ENCODE measurements around the gene MGRN1.

The MGRN1 gene

DNA sequence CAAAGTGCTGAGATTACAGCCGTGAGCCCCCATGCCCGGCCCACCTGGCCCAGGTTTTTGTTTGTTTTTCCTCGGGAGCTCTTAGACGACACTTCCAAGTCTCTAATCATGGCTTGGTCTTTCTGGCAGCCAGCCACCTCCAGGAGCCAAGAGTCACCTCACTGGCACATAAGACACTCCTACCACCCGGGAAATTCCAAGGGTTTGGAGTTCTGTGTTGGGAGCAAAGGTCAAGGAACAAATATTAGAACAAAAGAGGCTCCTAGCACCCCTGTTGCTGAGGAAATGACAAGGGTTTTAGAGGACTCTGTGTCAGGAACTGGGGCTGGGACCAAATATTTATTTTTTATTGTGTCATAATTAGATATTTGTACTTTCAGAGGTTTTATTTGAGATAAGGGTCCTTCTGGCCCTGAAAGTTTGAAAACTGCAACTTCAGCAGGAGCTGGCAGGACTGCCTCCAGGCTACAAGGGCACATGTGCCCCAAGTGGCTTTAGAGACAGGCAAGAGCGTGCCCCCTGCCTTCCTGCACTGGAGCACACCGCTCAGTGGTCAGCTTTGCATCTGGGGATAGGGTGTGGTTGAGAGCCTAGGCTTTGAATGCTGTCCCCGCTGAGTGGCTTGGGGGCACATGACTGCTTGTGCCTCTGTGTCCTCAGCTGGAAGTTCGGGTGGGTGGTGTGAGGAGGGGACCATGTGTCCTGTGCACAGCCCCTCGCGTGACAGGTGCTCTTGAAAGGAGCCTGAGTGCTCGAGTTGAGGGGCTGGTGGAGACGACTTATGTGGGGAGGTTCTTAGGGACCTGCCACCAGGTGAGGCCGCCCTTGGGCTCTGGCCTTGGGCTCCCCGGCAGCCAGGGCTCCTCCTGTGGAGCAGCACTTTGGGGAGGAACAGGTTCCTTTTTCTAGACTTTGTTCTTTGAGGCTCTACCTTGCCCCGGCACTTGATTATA lies 29.7 kb downstream of the MGRN1 start:
- no peak for DNase-seq (ENCODE audit: low read depth)

DNA sequence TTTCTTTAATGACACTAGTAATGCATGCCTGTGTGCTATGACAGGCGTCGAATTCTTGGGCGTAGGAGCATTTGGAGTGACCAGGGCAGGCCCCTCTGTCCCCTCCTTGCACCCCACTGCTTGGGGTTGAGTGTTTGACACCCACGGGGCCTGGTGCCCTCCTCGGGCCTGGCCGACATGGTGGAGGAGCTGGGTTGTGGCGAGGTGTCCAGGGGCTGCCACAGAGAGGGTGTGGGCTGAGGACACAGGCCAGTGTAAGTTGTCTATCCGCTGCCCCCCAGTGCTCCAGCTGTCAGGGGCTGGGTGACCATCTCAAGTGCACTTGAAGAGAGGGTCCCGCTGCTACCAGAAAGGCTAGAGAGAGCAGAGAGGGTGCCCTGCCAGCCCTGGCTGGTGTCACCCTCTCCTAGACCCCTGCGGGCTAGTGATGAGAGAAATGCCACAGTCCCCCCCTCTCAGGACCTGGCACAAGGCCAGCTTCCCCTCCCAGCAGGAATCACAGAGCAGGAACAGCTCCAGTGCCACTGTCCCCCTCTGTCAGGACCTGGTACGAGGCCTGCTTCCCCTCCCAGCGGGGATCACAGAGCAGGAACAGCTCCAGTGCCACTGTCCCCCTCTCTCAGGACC lies 30.5 kb downstream of the MGRN1 start:
- no peak for DNase-seq (ENCODE audit: low read depth)

DNA sequence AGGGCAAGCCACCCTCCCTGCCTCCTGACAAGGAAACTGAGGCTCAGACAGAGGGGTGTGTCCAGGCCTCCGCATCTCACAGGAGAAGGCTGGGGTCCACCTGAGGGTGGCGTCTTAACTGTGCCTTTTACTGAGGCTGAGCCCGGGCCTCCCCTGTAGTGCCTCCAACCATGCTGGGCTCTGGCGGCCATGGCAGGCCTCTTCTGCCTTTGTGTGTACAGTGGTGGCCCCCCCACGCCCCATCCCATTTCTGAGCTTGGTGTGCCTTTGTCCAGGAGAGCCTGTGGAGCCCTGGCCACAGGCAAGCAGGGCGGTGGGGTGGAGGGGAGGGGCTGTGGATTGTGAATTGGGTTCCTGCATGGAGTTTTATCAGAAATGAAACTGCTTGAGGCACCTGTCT lies 31.2 kb downstream of the MGRN1 start:
- no peak for DNase-seq (ENCODE audit: low read depth)

DNA sequence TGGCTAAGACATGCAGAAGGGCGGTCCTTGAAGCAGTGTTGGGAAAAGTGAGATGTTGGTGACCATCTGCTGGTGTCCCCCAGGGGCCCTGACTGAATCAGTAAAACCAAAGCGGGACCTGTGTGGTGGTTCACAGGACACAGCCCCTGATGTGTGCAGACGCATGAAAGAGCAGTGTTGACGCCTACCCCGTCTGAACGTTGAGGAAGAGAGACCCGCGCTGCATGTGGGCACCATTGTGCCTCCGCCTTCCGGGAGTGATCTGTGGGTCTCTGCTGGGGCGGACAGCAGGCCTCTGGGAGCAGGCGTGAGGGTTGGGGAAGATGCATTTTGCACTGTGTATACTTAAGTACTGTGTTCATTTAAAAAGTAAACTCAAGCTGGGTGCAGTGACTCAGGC lies 31.6 kb downstream of the MGRN1 start:
- no peak for DNase-seq (ENCODE audit: low read depth)

DNA sequence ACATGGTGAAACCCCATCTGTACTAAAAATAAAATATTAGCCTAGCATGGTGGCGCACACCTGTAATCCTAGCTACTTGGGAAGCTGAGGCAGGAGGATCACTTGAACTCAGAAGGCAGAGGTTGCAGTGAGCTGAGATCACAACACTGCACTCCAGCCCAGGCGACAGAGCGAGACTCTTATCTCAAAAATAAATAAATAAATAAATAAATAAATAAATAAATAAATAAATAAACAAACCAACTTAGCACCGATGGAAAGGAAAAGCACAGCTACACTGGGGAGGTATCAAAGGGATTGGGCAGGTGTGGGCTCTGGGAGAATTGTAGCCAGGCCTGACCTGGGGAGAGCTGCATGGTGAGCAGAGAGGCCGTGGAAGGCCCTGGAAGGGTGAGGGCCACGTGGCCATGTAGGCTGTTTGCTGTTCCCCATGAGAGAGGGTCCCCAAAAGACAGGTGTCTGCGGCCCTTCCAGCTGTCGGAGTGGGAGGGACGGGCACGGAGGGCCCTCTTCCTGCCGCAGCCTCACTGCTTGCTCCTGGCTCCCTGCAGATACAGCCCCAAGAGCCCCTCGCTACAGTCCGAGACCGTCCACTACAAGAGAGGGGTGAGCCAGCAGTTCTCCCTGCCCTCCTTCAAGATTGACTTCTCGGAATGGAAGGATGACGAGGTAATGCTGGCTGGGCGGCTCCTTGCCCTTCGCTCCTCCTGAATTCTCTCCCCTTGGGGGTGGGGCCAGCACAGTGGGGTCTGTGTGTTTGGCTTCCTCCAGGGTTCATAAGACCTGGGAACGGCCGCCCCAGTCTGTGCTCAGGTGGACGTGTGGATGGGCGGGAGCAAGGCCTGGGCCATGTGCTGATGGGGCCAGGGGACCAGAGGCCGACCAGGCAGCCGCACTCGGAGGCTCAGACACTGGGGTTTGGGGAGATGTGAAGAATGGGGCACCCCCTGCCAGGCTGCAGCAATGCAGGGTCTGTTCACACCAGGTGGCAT lies 32.4 kb downstream of the MGRN1 start:
- DNase-seq (ENCODE audit: low read depth), result no peak

DNA sequence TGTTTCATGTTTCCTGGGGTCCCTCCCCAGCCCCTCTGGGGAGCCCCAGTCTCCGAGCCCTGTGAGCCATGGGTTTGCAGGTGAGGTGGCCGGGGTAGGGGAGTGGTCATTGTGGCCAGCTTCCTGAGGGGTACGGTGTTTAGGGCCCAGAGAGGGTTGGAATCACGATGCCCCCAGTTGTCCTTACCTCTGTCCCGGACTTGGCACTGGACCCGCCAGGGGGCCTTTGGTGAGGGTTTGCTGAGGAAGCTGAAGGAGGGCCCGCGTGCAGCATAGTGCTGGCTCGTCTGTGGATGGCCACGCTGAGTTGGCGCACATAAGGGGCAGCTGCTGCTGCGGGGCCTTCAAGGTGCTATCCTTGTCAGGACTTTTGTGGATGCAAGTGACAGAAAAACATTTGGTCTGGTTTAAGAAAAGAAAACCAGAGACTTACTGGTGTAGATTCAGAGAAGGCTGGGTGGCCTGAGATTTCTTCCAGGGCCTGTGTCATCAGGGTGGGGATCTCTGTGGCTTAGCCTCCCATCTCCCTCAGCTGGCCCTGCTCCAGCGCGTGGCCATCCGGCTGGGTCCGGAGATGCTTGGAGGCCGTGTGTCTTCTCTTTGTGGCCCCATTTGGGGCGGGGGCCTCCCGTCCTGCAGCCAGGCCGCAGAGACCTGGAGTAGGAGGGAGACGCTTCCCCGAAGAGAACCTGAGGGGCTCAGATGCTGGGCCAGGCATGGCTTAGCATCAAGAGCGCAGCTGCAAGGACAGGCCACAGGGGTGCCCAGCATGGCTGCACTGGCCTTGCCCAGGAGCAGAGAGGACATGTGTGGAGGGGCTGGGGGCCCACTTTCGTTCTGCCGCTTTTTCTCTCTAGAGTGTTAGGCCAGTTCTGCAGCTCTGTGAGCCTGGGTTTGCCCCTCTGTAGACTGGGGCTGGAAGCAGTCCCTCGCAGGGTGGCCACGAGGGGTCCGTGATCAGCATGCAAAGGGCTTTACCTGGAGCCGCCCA lies 35.0 kb downstream of the MGRN1 start:
- no peak for DNase-seq (ENCODE audit: low read depth)

DNA sequence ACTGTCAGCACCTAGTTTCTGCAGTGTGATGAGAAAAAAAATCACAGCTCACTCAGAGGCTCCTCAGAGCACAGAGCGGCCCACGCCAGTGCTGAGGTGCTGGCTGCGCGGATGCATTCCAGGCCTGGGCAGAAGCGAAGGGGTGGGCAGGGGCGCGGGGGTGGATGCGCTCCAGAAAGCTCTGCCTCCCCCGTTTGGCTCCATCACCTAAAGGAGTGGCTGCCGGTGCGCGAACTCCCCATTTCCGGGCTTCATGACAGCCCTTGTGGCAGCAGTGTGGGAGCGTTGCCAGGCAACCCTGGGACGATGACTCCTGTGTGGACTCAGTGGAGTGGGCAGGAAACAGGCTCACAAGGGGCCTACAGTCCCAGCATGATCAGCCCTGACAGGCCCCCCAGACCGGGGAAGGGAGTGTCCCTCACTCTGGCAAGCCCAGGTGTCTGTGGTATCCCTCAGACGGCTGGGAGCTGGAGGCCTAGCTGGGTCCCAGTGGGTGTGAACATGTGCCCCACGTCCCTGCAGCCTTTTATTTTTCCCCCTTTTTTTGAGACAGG lies 35.9 kb downstream of the MGRN1 start:
- peak; percentile 40 for DNase-seq (ENCODE audit: low read depth)

DNA sequence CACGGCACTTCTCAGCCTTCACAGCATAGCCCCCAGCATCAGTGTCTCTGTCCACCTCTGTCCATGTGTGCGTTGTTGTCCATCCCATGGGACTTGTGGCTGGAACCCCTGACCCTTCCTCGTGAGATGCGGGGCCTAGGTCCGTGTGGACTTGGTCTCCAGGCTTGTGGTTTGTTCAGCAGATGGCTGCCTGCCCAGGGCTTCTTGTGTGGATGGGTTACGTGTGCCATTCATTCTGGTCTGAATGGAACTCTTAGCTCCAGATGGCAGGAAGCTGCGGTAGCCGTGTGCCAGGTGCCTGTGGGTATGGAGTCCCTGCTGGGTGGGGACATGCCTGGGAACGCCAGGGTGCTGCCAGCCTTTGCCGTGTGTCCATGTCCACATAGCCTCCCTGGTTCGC lies 37.0 kb downstream of the MGRN1 start:
- no peak for DNase-seq (ENCODE audit: low read depth)

DNA sequence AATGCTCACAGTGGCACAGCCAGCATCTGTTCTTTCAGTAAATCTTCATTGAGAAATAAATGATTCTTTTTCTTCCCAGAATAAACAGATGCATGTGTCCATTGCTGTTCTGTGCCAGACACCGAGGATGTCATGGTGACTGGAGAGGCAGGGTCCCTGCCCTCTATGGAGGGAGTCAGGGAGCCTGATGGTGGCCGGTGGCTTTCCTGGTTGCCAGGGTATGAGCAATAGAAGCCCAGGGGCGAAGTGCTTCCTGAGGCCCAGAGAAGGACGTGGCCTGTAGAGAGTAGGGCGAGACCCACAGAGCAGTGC lies 38.8 kb downstream of the MGRN1 start:
- DNase-seq (ENCODE audit: low read depth), result no peak

DNA sequence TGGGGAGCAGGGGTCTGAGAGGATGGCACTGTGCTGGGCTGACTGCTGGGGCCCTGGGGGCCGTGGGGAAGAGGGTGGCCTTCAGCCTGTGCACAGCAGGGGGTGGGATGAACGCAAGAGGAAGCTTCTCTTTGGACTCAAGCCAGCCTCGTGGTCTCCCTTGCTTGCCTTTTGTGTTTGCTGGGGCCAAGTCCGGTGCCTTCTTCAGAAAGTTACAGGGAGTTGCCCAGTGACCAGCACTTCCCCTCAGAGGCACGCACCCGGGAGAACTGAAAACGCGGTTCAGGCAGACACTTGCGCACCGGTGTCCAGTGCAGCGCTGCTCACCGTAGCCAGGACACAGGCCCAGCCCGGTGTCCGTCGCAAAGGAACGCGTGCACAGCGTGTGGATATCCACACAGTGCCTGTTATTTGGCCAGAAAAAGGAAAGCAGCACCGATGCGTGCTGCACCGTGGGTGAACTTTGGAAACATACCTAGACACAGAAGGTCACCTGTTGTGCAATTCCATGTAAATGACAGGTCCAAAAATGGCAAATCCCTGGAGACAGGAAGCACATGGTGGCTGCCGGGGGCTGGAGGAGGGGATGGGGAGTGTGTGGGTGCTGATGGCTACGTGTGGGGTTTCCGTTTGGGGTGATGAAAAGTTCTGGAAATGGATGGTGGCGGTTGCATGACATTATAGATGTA lies 39.3 kb downstream of the MGRN1 start:
- no peak for DNase-seq (ENCODE audit: low read depth)

DNA sequence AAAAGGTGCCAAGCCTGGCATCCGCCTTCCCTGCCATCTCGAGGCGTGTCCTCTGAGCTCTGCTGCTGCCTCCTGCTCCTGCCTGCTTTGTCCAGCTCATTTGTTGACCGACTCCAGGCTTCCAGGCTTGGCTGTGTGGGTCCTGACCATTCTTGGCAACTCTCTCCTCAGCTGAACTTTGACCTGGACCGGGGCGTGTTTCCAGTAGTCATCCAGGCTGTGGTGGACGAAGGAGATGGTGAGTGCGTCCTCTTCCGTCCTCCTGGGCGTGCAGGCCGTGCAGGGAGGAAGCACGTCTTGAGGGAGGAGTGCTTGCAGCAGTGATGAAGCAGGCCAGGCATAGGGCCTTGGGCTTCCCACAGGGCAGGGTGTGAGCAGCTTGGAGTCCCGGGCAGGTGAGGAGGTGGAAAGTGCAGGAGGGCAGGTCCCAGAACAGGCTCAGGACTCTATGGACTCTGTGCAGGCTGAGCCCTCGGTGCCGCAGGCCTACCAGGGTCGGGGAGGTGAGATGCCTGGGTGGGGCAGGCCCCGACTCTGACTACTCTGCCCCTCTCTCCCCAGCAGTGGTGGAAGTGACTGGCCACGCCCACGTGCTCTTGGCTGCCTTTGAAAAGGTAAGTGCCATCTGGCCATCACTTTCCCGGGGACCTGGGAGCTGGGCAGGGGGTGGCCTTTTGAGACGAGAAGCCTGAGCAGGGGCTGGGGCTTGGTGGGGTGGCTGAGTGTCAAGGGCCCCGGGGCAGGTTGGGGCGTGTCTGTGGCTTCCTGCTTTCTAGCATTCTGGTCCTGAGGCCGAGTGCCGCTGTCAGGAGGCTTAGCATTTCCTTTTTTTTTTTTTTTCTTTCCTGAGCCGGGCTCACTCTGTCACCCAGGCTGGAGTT lies 40.2 kb downstream of the MGRN1 start:
- DNase-seq (ENCODE audit: low read depth), result no peak

DNA sequence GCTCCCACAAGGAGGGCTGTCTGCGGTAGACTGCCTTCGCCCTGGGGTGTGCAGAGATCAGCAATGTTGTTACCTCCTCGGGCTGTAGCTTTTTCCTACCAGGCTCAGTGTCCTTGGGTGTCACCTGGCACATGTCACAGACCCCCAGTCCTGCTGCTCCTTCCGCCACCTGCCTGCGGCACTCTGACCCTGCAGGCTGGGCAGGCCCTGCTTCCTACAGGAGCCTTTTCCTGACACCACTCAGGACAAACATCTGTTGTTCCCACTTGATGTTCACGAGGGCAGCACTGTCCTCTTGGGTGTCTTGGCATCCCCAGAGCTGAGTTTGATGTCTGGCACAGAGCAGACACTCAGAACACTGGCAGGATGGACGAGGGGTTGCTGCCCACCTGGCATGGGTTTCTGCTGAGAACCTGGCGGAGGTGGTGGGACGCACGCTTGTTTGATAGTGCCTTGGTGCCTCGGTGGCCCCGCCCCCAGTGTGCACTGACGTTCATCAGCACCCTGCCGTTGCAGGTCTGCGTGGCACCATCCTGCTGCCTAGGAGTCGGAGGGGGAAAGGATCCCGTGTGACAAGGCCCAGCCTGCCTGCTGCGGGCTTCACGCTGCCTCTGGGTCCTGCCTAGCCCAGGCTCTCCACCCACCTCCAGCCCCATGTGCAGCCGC lies 42.0 kb downstream of the MGRN1 start:
- DNase-seq (ENCODE audit: low read depth), result no peak

DNA sequence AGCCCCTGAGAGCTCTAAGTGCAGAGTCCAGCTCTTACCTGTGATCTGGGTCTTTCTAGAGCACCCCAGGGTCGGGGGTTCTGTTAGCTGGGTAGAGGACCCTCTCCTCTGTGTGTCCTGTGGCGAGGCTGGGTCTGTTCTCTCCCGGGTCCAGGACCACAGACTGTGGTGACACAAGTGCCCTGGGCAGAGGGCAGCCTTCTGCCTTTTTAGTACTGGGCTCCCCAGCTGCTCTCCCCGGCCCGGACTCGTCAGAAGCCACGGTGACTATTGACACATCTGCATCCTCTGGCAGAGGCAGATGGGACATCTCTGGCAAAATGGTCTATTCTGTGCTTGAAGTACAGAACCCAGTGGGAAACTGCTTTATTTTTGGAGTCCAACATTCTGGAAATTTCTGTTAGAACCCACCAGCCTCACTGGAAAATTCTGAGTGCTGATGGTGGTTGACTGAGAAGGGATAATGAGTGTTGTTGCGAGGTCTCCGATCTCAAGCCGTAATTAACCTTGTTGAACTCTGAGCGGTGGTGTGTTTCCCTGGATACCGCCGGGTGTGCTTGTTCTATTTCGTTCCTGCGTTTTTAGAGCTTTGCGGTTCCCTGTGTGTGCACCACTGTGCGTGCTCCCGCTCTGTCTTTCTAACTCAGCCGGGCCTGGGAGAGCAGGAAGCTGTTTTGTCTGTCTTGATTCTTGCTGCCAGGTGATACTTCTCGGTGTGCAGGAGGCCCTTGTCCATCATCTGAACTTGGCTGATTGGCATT lies 42.8 kb downstream of the MGRN1 start:
- DNase-seq (ENCODE audit: low read depth), result no peak

DNA sequence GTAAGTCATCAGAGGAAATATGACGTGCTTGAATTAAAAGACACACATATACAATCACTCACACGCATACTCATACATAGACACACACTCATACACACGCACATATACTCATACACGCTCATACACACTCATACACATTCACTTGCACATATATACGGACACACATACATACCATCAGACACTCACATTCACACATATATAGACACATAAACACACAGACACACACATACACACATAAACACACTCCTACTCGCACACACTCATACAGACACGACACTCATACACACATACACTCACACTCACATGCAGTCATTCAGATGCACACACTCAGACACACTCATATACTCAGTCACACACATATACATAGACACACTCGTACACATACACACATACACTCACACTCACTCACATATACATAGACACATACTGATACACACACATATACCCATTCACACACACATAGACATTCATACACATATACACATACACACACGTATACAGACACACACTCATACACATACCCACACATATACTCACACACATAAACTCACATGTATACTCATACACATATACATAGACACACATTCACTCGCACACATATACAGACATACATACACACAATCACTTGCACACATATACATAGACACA lies 43.8 kb downstream of the MGRN1 start:
- DNase-seq (ENCODE audit: low read depth), result no peak

DNA sequence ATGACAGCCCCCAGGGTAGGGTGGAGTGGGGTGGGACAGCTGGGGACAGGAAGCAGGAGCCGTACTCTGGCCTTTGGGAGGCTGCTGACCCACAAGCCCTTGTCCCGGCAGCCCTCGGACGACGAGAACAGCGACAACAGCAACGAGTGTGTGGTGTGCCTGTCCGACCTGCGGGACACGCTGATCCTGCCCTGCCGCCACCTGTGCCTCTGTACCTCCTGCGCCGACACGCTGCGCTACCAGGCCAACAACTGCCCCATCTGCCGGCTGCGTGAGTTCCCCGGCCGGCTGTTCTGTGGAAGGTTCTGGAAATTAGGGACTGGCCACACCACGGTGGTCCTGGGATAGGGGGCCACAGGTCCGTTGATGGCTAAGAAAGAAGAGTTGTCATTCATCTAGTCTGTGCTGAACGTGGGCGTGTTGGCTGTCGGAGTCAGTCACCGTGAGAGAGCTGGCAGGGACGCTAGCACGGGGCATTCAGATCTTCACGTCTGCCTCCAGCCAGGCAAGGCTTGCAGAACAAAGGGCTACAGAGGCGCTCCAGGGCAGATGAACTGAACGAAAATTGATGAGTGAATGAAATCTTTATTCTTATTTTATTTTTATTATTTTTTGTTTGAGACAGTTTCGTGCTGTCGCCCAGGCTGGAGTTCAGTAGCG lies 48.9 kb downstream of the MGRN1 start:
- no peak for DNase-seq (ENCODE audit: low read depth)

DNA sequence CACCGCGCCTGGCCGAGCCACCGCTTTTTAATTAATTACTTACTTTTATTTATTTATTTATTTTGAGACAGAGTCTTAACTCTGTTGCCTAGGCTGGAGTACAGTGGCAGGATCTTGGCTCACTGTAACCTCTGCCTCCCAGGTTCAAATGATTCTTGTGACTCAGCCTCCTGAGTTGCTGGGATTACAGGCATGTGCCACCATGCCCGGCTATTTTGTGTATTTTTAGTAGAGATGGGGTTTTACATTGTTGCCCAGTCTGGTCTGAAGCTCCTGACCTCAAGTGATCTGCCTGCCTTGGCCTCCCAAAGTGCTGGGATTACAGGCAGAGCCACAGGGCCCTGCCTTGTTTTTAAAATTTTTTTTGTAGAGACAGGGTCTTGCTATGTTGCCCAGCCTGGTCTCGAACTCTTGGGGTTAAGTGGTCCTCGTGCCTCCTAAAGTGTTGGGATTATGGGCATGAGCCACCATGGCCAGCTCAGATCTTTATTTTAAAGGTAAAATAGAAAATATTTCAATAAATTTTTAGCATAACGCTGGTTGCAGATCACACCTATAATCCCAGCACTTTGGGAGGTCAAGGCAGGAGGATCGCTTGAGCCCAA lies 50.4 kb downstream of the MGRN1 start:
- DNase-seq (ENCODE audit: low read depth), result no peak
